ENCODE results near the gene CUBN. TPM values are rescaled to one million over a fixed set of nuclear protein-coding genes. Genes with fewer than 3 reads are reported as not detected.

The CUBN gene
- total RNA-seq, 1 donor from 2014 or later: 2.7 TPM

- peak; percentile 69 for FAIRE-seq
- Histone ChIP-seq H3K9me3 (ENCODE audit: insufficient read depth, low read depth, low read length) (no peaks in the 10 kb centered on the region), H2AFZ (ENCODE audit: low read depth, low read length) (peak overlapping the region; percentile 10), H3K79me2 (ENCODE audit: insufficient read depth, low read length) (no peaks in the 10 kb centered on the region), H4K20me1 (ENCODE audit: insufficient read depth, low read length) (no peaks in the 10 kb centered on the region), H3K27ac (ENCODE audit: low read depth, low read length) (peak overlapping the region; percentile 88), H3K36me3 (ENCODE audit: insufficient read depth, low read length) (no peaks in the 10 kb centered on the region), H3K9ac (ENCODE audit: low read length) (peak overlapping the region; percentile 80), H3K4me1 (ENCODE audit: insufficient read depth, low read length) (peaks cover 36% of the 10 kb centered on the region), H3K4me3 (ENCODE audit: insufficient read depth, low read depth, low read length) (peak overlapping the region; percentile 34), H3K4me2 (ENCODE audit: low read length) (peak overlapping the region; percentile 84), H3K27me3 (ENCODE audit: insufficient read depth, low read length) (no peaks in the 10 kb centered on the region)
- H3K4me3 Mint-ChIP-seq (ENCODE audit: unreplicated experiment): no peak overlapping the region
- no peak for TF ChIP-seq EZH2 (IDR thresholded peaks at IDR 0.05; ENCODE audit: insufficient read depth, low read length)
- no peak for TF ChIP-seq CTCF (IDR thresholded peaks at IDR 0.05; ENCODE audit: insufficient read depth, low read depth, low read length)
- peaks cover 3% of the 10 kb centered on the region for H3K36me3 Mint-ChIP-seq (ENCODE audit: low read depth, unreplicated experiment)
- H3K4me1 Mint-ChIP-seq (ENCODE audit: low read depth, unreplicated experiment): peaks cover 37% of the 10 kb centered on the region
- peak; percentile 86 for DNase-seq (ENCODE audit: low read depth)
- H3K9me3 Mint-ChIP-seq (ENCODE audit: unreplicated experiment): peaks cover 5% of the 10 kb centered on the region
- peak overlapping the region; percentile 91 for H3K27ac Mint-ChIP-seq (ENCODE audit: unreplicated experiment)
- H3K27me3 Mint-ChIP-seq (ENCODE audit: low read depth, unreplicated experiment): no peaks in the 10 kb centered on the region
Measured at GRCh38 chr10:17029581-17030271, 99.9 kb downstream of the CUBN start.

GRCh38 chr10:17029239-17029580, 100.4 kb downstream of the CUBN start:
- Histone ChIP-seq H3K79me2 (ENCODE audit: insufficient read depth, low read length) (no peaks in the 10 kb centered on the region), H4K20me1 (ENCODE audit: insufficient read depth, low read length) (no peaks in the 10 kb centered on the region), H3K4me3 (ENCODE audit: insufficient read depth, low read depth, low read length) (no peak overlapping the region), H3K9me3 (ENCODE audit: insufficient read depth, low read depth, low read length) (no peaks in the 10 kb centered on the region), H3K27ac (ENCODE audit: low read depth, low read length) (peak overlapping the region; percentile 88), H3K4me2 (ENCODE audit: low read length) (peak overlapping the region; percentile 84), H3K27me3 (ENCODE audit: insufficient read depth, low read length) (no peaks in the 10 kb centered on the region), H3K9ac (ENCODE audit: low read length) (peak overlapping the region; percentile 80), H3K4me1 (ENCODE audit: insufficient read depth, low read length) (peaks cover 41% of the 10 kb centered on the region), H3K36me3 (ENCODE audit: insufficient read depth, low read length) (no peaks in the 10 kb centered on the region), H2AFZ (ENCODE audit: low read depth, low read length) (no peak overlapping the region)
- no peak for DNase-seq (ENCODE audit: low read depth)
- TF ChIP-seq CTCF (IDR thresholded peaks at IDR 0.05; ENCODE audit: insufficient read depth, low read depth, low read length) (no peak), EZH2 (IDR thresholded peaks at IDR 0.05; ENCODE audit: insufficient read depth, low read length) (no peak)
- no peak overlapping the region for H3K4me3 Mint-ChIP-seq (ENCODE audit: unreplicated experiment)
- peaks cover 42% of the 10 kb centered on the region for H3K4me1 Mint-ChIP-seq (ENCODE audit: low read depth, unreplicated experiment)
- H3K27ac Mint-ChIP-seq (ENCODE audit: unreplicated experiment): peak overlapping the region; percentile 91
- FAIRE-seq: peak; percentile 43
- peaks cover 5% of the 10 kb centered on the region for H3K9me3 Mint-ChIP-seq (ENCODE audit: unreplicated experiment)
- no peaks in the 10 kb centered on the region for H3K27me3 Mint-ChIP-seq (ENCODE audit: low read depth, unreplicated experiment)
- H3K36me3 Mint-ChIP-seq (ENCODE audit: low read depth, unreplicated experiment): peaks cover 3% of the 10 kb centered on the region

GRCh38 chr10:17028798-17029197, 100.8 kb downstream of the CUBN start:
- Histone ChIP-seq H3K4me1 (ENCODE audit: insufficient read depth, low read length) (peaks cover 45% of the 10 kb centered on the region), H3K4me3 (ENCODE audit: insufficient read depth, low read depth, low read length) (no peak overlapping the region), H2AFZ (ENCODE audit: low read depth, low read length) (no peak overlapping the region), H3K36me3 (ENCODE audit: insufficient read depth, low read length) (no peaks in the 10 kb centered on the region), H3K79me2 (ENCODE audit: insufficient read depth, low read length) (no peaks in the 10 kb centered on the region), H3K9me3 (ENCODE audit: insufficient read depth, low read depth, low read length) (no peaks in the 10 kb centered on the region), H3K4me2 (ENCODE audit: low read length) (peak overlapping the region; percentile 84), H3K9ac (ENCODE audit: low read length) (peak overlapping the region; percentile 80), H3K27me3 (ENCODE audit: insufficient read depth, low read length) (no peaks in the 10 kb centered on the region), H4K20me1 (ENCODE audit: insufficient read depth, low read length) (no peaks in the 10 kb centered on the region), H3K27ac (ENCODE audit: low read depth, low read length) (peak overlapping the region; percentile 88)
- Mint-ChIP-seq H3K27ac (ENCODE audit: unreplicated experiment) (peak overlapping the region; percentile 91), H3K4me3 (ENCODE audit: unreplicated experiment) (no peak overlapping the region), H3K36me3 (ENCODE audit: low read depth, unreplicated experiment) (peaks cover 3% of the 10 kb centered on the region), H3K9me3 (ENCODE audit: unreplicated experiment) (peaks cover 5% of the 10 kb centered on the region), H3K27me3 (ENCODE audit: low read depth, unreplicated experiment) (no peaks in the 10 kb centered on the region), H3K4me1 (ENCODE audit: low read depth, unreplicated experiment) (peaks cover 43% of the 10 kb centered on the region)
- FAIRE-seq (no peak), DNase-seq (ENCODE audit: low read depth) (no peak)
- no peak for TF ChIP-seq CTCF (IDR thresholded peaks at IDR 0.05; ENCODE audit: insufficient read depth, low read depth, low read length)
- TF ChIP-seq EZH2 (IDR thresholded peaks at IDR 0.05; ENCODE audit: insufficient read depth, low read length): no peak

Measured in astrocyte (in vitro differentiated cells and primary cell).